Astrocyte of the cerebellum (primary cell): ENCODE data around the gene MEA1.

ENCODE experiments used
- DNase-seq: peaks from one replicate; pipeline ENCODE4 v3.0.0-alpha.2; 2011; ENCODE audit warnings: low read depth
- H3K4me3 ChIP-seq: 2 replicates; pipeline ENCODE4 v1.5.1; 2011; ENCODE audit warnings: mild to moderate bottlenecking, low read depth, low read length, moderate library complexity
- CTCF ChIP-seq: IDR thresholded peaks from 2 replicates; pipeline ENCODE4 v1.5.1; 2012; ENCODE audit warnings: low read length, low read depth, moderate library complexity, mild to moderate bottlenecking; ENCODE audit errors: missing control alignments
- in situ Hi-C: cut with HindIII; loops from 2 replicates; pipeline ENCODE4 v1.10.0; 2017; ENCODE audit warnings: low sequenced_read_pairs

Gene MEA1

GRCh38 chr6:42988486-42989020, 25.2 kb downstream of the MEA1 start:
- H3K4me3 ChIP-seq: no peak overlapping the region
- TF ChIP-seq CTCF: no peak
- no peak for DNase-seq
- in situ Hi-C loops: no loop called here

- TF ChIP-seq CTCF: no peak
- H3K4me3 ChIP-seq: no peak overlapping the region
- DNase-seq: no peak
- in situ Hi-C loops: no loop called here
These were observed 26.0 kb downstream of the MEA1 start for GRCh38 chr6:42987533-42988451.

GRCh38 chr6:42984924-42985475, 28.7 kb downstream of the MEA1 start:
- DNase-seq: no peak
- no peak for TF ChIP-seq CTCF
- in situ Hi-C loops: no loop called here
- peak overlapping the region; percentile 86 for H3K4me3 ChIP-seq

GRCh38 chr6:42984001-42984923, 29.5 kb downstream of the MEA1 start, which contains the start of gene PPP2R5D:
PPP2R5D (plus strand) TSS chr6:42984570; CDS start chr6:42984678, 108 bp downstream.
- peak within 1 kb of the TSS; percentile 86 for H3K4me3 ChIP-seq
- no peak for TF ChIP-seq CTCF
- DNase-seq: peak; percentile 99
- in situ Hi-C loops: no loop called here

- DNase-seq: no peak
- no peak for TF ChIP-seq CTCF
- in situ Hi-C loops: no loop called here
- H3K4me3 ChIP-seq: no peak overlapping the region
These were observed 31.9 kb downstream of the MEA1 start for GRCh38 chr6:42981836-42982235.

GRCh38 chr6:42979523-42980177, 34.1 kb downstream of the MEA1 start:
- in situ Hi-C loops: no loop called here
- H3K4me3 ChIP-seq: peak overlapping the region; percentile 73
- no peak for DNase-seq
- TF ChIP-seq CTCF: no peak
